IPS DF 4.7 (cell line): ENCODE measurements around the gene PDCD11.

Experiments used
- DNase-seq: peaks from one replicate; pipeline ENCODE4 v3.0.0-alpha.2; 2013; ENCODE audit warnings: low spot score; ENCODE audit errors: extremely low read depth

The PDCD11 gene

DNA sequence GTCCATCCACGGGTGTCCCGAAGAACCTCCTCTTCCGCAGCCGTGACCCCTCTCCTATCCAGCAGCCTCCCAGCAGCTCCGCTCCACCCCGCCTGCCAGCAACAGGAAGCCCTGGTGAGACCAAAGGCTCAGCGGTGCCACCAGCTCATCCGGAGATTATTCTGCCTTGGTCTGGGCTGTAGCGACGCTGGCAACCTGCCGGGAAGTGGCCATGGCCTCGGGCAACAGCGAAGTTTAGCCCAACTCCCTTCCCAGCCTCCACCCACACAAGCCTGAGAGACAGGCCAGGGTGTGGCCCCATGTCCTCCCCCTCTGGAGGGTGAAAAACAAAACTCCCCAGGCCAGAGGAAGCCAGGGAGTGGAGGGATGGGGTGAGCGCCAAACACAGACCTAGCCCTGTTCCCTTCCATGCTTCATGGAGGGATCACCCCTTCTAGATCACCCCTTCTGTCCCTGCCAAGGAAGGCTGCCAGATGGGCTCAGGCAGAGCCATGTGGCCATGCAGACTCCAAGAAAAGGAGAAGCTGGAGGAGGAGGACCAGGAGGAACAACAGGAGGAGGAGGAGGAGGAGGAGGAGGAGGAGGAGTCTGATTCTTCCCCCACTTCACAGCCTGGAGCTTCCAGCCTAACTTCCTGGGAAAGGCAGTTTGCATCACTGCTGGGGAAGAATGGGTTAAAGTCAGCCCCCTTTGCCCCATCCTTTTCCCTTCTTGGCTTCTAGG lies 54.8 kb downstream of the PDCD11 start:
- no peak for DNase-seq

- DNase-seq, result no peak
Measured at GRCh38 chr10:103451831-103452505, 55.5 kb downstream of the PDCD11 start, which contains the start of gene CALHM2. Gene CALHM2, minus strand, starts transcription at chr10:103452370. Its CDS starts 2,429 bp downstream, at chr10:103449941.

DNA sequence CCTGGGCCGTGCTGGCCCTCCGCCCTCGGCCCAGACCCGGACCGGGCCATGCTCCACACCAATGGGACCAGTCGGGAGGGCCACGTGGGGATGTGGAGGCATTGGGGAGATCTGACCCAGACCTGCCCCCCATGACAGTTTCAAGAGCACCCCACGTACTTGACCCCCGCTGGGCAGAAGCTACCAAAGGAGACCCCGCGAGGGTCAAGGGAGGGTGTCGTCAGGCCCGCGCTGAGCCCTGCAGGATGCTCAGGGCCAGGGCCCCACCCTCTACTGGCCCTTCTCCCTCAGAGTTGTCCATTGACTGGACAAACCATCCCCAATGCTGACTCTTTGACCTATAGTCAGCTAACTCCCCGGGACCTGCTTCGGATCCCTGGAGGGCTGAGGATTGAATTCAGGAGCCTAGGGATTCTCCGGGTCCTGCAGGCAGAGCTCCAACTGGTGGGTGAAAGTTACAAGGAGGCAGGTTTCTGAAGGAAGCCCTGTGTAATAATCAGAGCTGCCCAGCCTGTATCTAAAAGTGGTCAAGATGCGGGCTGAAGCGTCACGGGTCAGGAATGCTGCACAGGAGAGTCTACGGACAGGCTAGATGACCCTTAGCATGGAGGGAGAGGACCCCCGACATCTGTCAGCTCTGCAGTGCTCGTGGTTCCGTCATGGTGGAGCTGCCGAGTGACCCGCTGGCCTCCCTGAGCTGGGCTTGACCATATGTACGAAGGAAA lies 56.2 kb downstream of the PDCD11 start:
- DNase-seq, result no peak

- no peak for DNase-seq
Measured at GRCh38 chr10:103454026-103454425, 57.6 kb downstream of the PDCD11 start.

GRCh38 chr10:103455235-103455634 lies 58.8 kb downstream of the PDCD11 start:
- no peak for DNase-seq

- DNase-seq, result no peak
Measured at GRCh38 chr10:103456074-103456660, 59.7 kb downstream of the PDCD11 start.

- DNase-seq, result no peak
Measured at GRCh38 chr10:103457176-103457712, 60.8 kb downstream of the PDCD11 start.

DNA sequence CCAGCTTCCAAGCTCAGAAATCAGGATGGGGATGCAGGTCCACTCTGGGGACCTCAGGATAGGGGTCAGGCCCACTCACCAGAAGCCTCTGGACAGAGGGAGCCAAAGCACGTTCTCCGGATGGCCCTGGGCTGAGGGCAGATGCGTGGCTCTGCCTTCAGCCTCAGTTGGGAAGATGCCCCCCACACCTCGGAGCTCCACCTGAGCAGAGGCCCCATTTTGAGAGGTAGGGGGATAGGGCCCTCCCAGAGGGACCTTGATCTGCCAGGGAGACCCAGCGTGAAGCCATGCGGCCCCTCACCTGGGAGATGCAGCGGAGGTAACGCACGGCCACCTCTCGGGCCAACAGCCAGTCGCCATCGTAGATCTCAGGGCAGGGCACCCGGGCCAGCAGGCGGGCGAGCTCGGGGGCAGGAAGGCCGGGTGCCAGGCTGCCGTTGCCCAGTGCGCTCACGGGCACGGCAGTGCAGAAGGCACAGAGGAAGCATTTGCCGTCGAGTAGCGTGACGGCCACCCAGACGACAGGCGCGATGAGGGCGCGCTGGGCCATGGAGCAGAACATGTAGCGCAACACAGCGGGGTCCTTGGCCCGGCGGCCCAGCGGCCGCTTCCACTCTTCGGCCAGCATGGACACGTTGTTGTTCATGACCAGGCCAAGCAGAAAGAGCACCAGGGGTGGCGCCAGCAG lies 61.6 kb downstream of the PDCD11 start:
- no peak for DNase-seq

GRCh38 chr10:103458720-103459119 lies 62.3 kb downstream of the PDCD11 start, which contains the start of gene CALHM1:
Gene CALHM1, minus strand, starts transcription at chr10:103458900. Its CDS starts 149 bp downstream, at chr10:103458751.
- no peak for DNase-seq

- no peak for DNase-seq
Measured at GRCh38 chr10:103459615-103460014, 63.2 kb downstream of the PDCD11 start.

- DNase-seq, result no peak
Measured at GRCh38 chr10:103463499-103463898, 67.1 kb downstream of the PDCD11 start.

GRCh38 chr10:103465411-103466179 lies 69.2 kb downstream of the PDCD11 start:
- DNase-seq, result no peak

GRCh38 chr10:103466734-103467133 lies 70.3 kb downstream of the PDCD11 start:
- DNase-seq, result no peak

DNA sequence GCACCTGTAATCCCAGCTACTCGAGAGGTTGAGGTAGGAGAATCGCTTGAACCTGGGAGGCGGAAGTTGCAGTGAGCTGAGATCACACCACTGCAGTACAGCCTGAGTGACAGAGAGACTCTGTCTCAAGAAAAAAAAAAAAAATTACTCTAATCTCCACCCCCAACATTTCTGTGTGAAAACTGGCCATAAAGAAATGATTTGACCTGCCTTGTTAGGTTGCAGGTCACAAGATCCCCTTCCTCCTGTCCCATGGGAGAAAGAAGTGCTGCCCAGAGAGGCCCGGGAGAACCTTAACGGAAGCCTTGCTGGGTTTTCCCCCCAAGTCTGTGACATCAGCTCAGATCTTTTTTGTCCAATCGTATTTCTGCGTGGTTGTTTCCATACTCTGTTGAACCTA lies 71.0 kb downstream of the PDCD11 start:
- no peak for DNase-seq

- DNase-seq, result no peak
Measured at GRCh38 chr10:103469201-103469600, 72.8 kb downstream of the PDCD11 start.

- no peak for DNase-seq
Measured at GRCh38 chr10:103470761-103471653, 74.6 kb downstream of the PDCD11 start.

- DNase-seq, result no peak
Measured at GRCh38 chr10:103472005-103472404, 75.6 kb downstream of the PDCD11 start.

DNA sequence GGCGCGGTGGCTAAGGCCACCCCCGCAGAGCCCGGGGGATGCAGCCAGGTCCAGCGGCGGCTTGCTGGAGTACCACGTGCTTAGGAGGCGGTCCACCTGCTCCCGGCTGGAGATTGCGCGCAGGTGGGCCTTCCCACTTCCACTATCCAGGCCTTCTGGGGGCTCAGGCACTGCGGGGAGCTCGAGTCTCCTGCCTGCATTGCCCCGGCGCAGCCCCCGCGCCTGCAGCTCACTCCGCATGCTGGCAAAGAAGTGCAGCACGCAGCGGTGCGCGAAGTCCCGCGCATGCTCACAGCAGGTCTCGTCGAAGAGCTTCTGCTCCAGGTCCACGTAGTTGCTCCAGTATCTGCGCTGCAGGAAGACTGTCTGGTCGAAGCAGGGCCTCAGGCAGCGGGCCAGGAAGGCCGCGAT lies 76.8 kb downstream of the PDCD11 start:
- no peak for DNase-seq

GRCh38 chr10:103474077-103474476 lies 77.7 kb downstream of the PDCD11 start:
- DNase-seq, result no peak
